NCI-H2227 (cell line): ENCODE measurements around the gene MRPS16.
A peak's percentile ranks its signal among the peaks of the same experiment; 100 is the strongest.

Experiments used
- DNase-seq: peaks from one replicate; lab custom pipeline; 2025; ENCODE audit not compliant: unreplicated experiment; lab: John Stamatoyannopoulos, UW

Gene MRPS16

GRCh38 chr10:73244866-73245477 lies 7.5 kb downstream of the MRPS16 start:
- DNase-seq: no peak

- no peak for DNase-seq
Measured at GRCh38 chr10:73239908-73240307, 12.5 kb downstream of the MRPS16 start.

GRCh38 chr10:73238990-73239566 lies 13.4 kb downstream of the MRPS16 start:
- DNase-seq: no peak

- DNase-seq: no peak
Measured at GRCh38 chr10:73234695-73235094, 17.7 kb downstream of the MRPS16 start.

GRCh38 chr10:73233883-73234282 lies 18.6 kb downstream of the MRPS16 start:
- no peak for DNase-seq

GRCh38 chr10:73232887-73233286 lies 19.6 kb downstream of the MRPS16 start:
- DNase-seq: peak; percentile 9

GRCh38 chr10:73229567-73229966 lies 22.9 kb downstream of the MRPS16 start:
- no peak for DNase-seq

GRCh38 chr10:73228247-73228646 lies 24.2 kb downstream of the MRPS16 start:
- DNase-seq: no peak

- no peak for DNase-seq
Measured at GRCh38 chr10:73226663-73227062, 25.8 kb downstream of the MRPS16 start.

GRCh38 chr10:73225518-73225917 lies 26.9 kb downstream of the MRPS16 start:
- DNase-seq: no peak

GRCh38 chr10:73220989-73221388 lies 31.5 kb downstream of the MRPS16 start:
- DNase-seq: no peak

GRCh38 chr10:73219384-73219783 lies 33.1 kb downstream of the MRPS16 start:
- DNase-seq: no peak

GRCh38 chr10:73218431-73219191 lies 33.8 kb downstream of the MRPS16 start:
- DNase-seq: no peak

GRCh38 chr10:73217628-73218027 lies 34.8 kb downstream of the MRPS16 start:
- DNase-seq: no peak

GRCh38 chr10:73215749-73216148 lies 36.7 kb downstream of the MRPS16 start:
- no peak for DNase-seq

- DNase-seq: no peak
Measured at GRCh38 chr10:73211106-73211811, 41.2 kb downstream of the MRPS16 start.

- DNase-seq: no peak
Measured at GRCh38 chr10:73210395-73211105, 41.9 kb downstream of the MRPS16 start.

- DNase-seq: no peak
Measured at GRCh38 chr10:73209705-73210104, 42.7 kb downstream of the MRPS16 start.

- no peak for DNase-seq
Measured at GRCh38 chr10:73207883-73208282, 44.6 kb downstream of the MRPS16 start.

GRCh38 chr10:73206385-73206784 lies 46.1 kb downstream of the MRPS16 start:
- no peak for DNase-seq

GRCh38 chr10:73205890-73206289 lies 46.6 kb downstream of the MRPS16 start:
- DNase-seq: no peak
